Measurements from ENCODE around the gene SCN4B. TPM values are rescaled to one million over a fixed set of nuclear protein-coding genes. Genes with fewer than 3 reads are reported as not detected.

SCN4B gene
- total and polyA plus RNA-seq, 2 donors (not counting 3 experiments of a cell fraction or from before 2014, with no cell fraction given): 0.06 to 0.13 TPM

DNA sequence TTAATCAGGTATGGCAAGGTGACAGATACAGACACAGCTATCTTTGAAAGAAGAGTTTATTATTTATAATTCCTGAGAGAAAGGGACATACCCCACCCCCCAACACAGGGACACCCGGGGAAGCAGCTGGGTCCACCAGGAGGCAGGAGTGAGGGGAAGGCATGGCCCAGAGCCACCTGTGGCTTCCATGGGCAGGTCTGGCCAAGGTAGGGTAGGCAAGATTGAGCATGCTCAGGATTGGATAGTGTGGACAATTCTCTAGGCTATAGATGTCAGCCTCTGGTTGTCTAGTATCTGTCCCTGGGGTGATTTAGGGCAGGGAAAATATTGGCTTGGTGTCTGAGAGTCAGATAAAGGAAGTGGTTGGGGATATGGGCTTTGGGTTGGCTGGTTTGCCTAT is 38.4 kb downstream of the SCN4B start:
- no peaks in the 10 kb centered on the region for H4K20me1 ChIP-seq (replicated peaks; ENCODE audit: control insufficient read depth, extremely low read depth, insufficient read depth, low read length)

More for the DNA sequence above, 38.4 kb downstream of the SCN4B start:
- BruUV-seq (replicated peaks): no TSS peak
- no peak overlapping the region for H2AFZ ChIP-seq (ENCODE audit: low read depth, low read length)
- no peaks in the 10 kb centered on the region for H3K36me3 ChIP-seq (ENCODE audit: control insufficient read depth in 2 of 2, extremely low read depth in 1 of 2, insufficient read depth in 2 of 2, low read length in 2 of 2)
- H3K9ac ChIP-seq (replicated peaks; ENCODE audit: extremely low read depth, insufficient read depth, low read length): no peak overlapping the region
- FAIRE-seq (no peak), DNase-seq (ENCODE audit: low read depth, low spot score) (no peak)
- POLR2A ChIA-PET: no interaction called here
- H3K4me2 ChIP-seq (ENCODE audit: insufficient read depth, low read length): no peak overlapping the region
- H3K9me3 ChIP-seq (replicated peaks; ENCODE audit: control insufficient read depth, insufficient read depth, low read length): no peaks in the 10 kb centered on the region
- no peaks in the 10 kb centered on the region for H3K4me1 ChIP-seq (ENCODE audit: control insufficient read depth, extremely low read depth, insufficient read depth, low read length)
- TF ChIP-seq GATA2 (IDR thresholded peaks at IDR 0.05; ENCODE audit: insufficient read depth, insufficient read length, low read depth, low read length) (no peak), EZH2 (IDR thresholded peaks at IDR 0.05; ENCODE audit: borderline replicate concordance, low read depth, low read length, severe bottlenecking) (no peak), JUN (IDR thresholded peaks at IDR 0.05; ENCODE audit: borderline replicate concordance, insufficient read depth, insufficient read length, low read depth) (no peak), FOS (IDR thresholded peaks at IDR 0.05; ENCODE audit: borderline replicate concordance, insufficient read depth, low read length) (no peak), POLR2A (IDR thresholded peaks at IDR 0.05; ENCODE audit: low read depth, low read length) (no peak), POLR2AphosphoS5 (IDR thresholded peaks at IDR 0.05; ENCODE audit: insufficient read depth, low read depth, low read length) (no peak), MYC (IDR thresholded peaks at IDR 0.05; ENCODE audit: low read depth, low read length) (no peak)
- TF ChIP-seq, protein P1, sequence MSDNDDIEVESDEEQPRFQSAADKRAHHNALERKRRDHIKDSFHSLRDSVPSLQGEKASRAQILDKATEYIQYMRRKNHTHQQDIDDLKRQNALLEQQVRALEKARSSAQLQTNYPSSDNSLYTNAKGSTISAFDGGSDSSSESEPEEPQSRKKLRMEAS (IDR thresholded peaks at IDR 0.05; ENCODE audit: insufficient read depth, insufficient read length): no peak
- TF ChIP-seq, protein P2, sequence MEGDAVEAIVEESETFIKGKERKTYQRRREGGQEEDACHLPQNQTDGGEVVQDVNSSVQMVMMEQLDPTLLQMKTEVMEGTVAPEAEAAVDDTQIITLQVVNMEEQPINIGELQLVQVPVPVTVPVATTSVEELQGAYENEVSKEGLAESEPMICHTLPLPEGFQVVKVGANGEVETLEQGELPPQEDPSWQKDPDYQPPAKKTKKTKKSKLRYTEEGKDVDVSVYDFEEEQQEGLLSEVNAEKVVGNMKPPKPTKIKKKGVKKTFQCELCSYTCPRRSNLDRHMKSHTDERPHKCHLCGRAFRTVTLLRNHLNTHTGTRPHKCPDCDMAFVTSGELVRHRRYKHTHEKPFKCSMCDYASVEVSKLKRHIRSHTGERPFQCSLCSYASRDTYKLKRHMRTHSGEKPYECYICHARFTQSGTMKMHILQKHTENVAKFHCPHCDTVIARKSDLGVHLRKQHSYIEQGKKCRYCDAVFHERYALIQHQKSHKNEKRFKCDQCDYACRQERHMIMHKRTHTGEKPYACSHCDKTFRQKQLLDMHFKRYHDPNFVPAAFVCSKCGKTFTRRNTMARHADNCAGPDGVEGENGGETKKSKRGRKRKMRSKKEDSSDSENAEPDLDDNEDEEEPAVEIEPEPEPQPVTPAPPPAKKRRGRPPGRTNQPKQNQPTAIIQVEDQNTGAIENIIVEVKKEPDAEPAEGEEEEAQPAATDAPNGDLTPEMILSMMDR (IDR thresholded peaks at IDR 0.05; ENCODE audit: extremely low read depth in 1 of 2, insufficient read depth in 1 of 2, low read depth in 1 of 2, low read length in 2 of 2): no peak
- CTCF ChIA-PET: interaction anchor here (0.8 to 0.9 kb wide), 2 partner anchors 57 to 84 kb away, joined by 3 to 4 read pairs; no protein-coding TSS in a partner anchor
- H3K4me3 ChIP-seq (replicated peaks in 1 of 3; ENCODE audit: insufficient read depth in 1 of 3, low read depth in 1 of 3, low read length in 3 of 3): no peak overlapping the region
- no peak overlapping the region for H3K27ac ChIP-seq (ENCODE audit: insufficient read depth, low read depth, low read length)
- peaks cover 5 to 6% of the 10 kb centered on the region in 2 experiments for H3K27me3 ChIP-seq (ENCODE audit: control insufficient read depth in 2 of 2, insufficient read depth in 2 of 2, low read length in 2 of 2)
- intact Hi-C loops (cut with micrococcal nuclease): no loop called here
- dilution Hi-C loops (cut with MboI; ENCODE audit: extremely low pct_ligation_motif_present, low sequenced_read_pairs): no loop called here
- H3K79me2 ChIP-seq (ENCODE audit: control insufficient read depth, insufficient read depth, low read length): no peaks in the 10 kb centered on the region
- H3K9me1 ChIP-seq (replicated peaks; ENCODE audit: control insufficient read depth, extremely low read depth, insufficient read depth, low read length): no peaks in the 10 kb centered on the region
